DMS153 treated with DMSO at 0.1 percent for 48 hours (cell line): Measurements from ENCODE around the gene RYR3.

Source experiments
- DNase-seq: peaks from one replicate; lab custom pipeline; 2025; ENCODE audit not compliant: unreplicated experiment; lab: John Stamatoyannopoulos, UW

Gene RYR3

GRCh38 chr15:33448151-33448550, 137.4 kb downstream of the RYR3 start:
- no peak for DNase-seq

- no peak for DNase-seq
These were observed 138.3 kb downstream of the RYR3 start for GRCh38 chr15:33448961-33449606.

GRCh38 chr15:33449810-33450209, 139.0 kb downstream of the RYR3 start:
- DNase-seq: no peak

- DNase-seq: no peak
These were observed 140.6 kb downstream of the RYR3 start for GRCh38 chr15:33451385-33451784.

- no peak for DNase-seq
These were observed 143.0 kb downstream of the RYR3 start for GRCh38 chr15:33453761-33454160.

- DNase-seq: no peak
These were observed 143.6 kb downstream of the RYR3 start for GRCh38 chr15:33454346-33454745.

- DNase-seq: no peak
These were observed 144.2 kb downstream of the RYR3 start for GRCh38 chr15:33454996-33455395.

GRCh38 chr15:33458421-33458820, 147.7 kb downstream of the RYR3 start:
- DNase-seq: no peak

GRCh38 chr15:33460166-33460805, 149.5 kb downstream of the RYR3 start:
- DNase-seq: no peak

GRCh38 chr15:33461671-33462070, 150.9 kb downstream of the RYR3 start:
- no peak for DNase-seq

GRCh38 chr15:33467146-33467815, 156.5 kb downstream of the RYR3 start:
- DNase-seq: no peak

GRCh38 chr15:33467816-33468163, 157.0 kb downstream of the RYR3 start:
- DNase-seq: no peak

GRCh38 chr15:33468740-33469139, 158.0 kb downstream of the RYR3 start:
- no peak for DNase-seq

GRCh38 chr15:33473005-33473404, 162.2 kb downstream of the RYR3 start:
- DNase-seq: no peak

- DNase-seq: no peak
These were observed 162.9 kb downstream of the RYR3 start for GRCh38 chr15:33473714-33474113.

GRCh38 chr15:33476076-33476475, 165.3 kb downstream of the RYR3 start:
- no peak for DNase-seq

- no peak for DNase-seq
These were observed 166.1 kb downstream of the RYR3 start for GRCh38 chr15:33476908-33477307.

- no peak for DNase-seq
These were observed 178.6 kb downstream of the RYR3 start for GRCh38 chr15:33489335-33489734.

- no peak for DNase-seq
These were observed 179.9 kb downstream of the RYR3 start for GRCh38 chr15:33490703-33491102.

GRCh38 chr15:33492434-33493052, 181.8 kb downstream of the RYR3 start:
- DNase-seq: no peak

- DNase-seq: no peak
These were observed 183.5 kb downstream of the RYR3 start for GRCh38 chr15:33494306-33494705.
